HG03108 (cell line): ENCODE measurements around the gene WHAMM.
"Not testable (repeated sequence)": the region's sequence is repeated elsewhere in the genome, so short reads cannot be mapped to it uniquely, and the experiment has no call there.

Experiments
- ATAC-seq: cut with Tn5 transposase; IDR thresholded peaks from one replicate; pipeline ENCODE4 v1.9.1; 2021; ENCODE audit warnings: moderate library complexity; ENCODE audit not compliant: unreplicated experiment

WHAMM gene

DNA sequence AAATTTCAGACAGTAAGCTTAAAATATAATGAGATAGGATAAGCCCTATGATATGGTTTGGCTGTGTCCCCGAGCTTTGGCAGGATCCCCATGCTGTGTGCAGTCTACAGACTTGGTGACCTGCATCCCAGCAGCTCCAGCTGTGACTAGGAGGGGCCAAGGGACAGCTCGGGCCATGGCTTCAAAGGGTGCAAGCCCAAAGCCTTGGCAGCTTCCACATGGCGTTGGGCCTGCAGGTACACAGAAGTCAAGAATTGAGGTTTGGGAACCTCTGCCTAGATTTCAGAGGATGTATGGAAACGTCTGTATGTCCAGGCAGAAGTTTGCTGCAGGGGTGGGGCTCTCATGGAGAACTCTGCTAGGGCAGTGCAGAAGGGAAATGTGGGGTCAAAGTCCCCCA lies 56.2 kb downstream of the WHAMM start:
- not testable (repeated sequence) for ATAC-seq

DNA sequence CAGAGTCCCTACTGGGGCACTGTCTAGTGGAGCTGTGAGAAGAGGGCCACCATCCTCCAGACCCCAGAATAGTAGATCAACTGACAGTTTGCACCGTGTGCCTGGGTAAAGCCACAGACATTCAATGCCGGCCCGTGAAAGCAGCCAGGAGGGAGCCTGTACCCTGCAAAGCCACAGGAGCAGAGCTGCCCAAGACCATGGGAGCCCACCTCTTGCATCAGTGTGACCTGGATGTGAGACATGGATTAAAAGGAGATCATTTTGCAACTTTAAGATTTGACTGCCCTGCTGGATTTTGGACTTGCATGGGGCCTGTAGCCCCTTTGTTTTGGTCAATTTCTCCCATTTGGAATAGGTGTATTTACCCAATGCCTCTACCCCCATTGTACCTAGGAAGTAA lies 56.6 kb downstream of the WHAMM start:
- ATAC-seq: not testable (repeated sequence)

DNA sequence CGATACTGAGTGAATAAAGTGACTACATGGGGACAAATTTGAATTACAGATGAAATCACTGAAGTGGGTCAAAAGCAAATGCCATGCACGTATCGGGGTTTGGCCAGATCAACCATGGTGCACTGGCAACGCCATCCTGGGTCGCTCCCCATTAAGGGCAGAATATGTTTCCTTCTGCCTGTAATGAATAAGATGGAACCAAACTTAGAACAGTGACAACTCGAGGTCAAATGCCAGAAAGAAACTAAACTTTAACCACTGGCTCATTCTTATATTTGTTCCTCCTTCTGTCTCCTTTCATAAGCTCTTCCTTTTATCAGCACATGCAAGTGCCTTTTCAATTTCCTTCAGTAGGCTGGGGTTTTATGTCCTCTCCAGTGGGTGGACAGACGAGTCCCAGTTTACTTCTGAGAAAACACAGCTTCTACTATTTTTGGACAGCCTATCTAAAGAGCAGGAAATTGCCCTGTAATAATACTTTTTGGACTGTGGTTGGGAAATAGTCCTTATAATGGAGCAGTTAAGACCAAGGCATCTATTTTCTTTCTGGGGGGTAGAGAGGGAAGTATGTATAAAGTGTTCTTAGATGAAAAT lies 61.4 kb downstream of the WHAMM start:
- ATAC-seq: no peak

DNA sequence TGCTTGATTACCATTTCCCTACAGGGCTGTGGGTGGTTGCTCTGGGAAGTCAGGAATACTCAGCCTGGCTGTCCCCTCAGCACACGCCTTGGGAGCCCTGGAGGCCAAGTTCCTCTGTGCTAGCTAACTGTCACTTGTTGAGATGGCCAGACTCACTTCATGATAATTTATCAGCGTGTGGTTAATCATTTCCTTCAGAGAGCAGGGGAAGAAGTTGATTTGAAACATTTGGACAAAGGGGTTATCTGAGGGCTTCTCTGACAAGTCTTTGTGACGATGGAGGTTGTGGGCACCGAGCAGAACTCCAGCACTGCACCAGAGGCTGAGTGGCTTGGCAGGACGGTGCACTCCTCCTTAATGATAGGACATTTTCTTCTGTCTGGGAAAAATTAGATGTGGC lies 61.9 kb downstream of the WHAMM start:
- no peak for ATAC-seq

DNA sequence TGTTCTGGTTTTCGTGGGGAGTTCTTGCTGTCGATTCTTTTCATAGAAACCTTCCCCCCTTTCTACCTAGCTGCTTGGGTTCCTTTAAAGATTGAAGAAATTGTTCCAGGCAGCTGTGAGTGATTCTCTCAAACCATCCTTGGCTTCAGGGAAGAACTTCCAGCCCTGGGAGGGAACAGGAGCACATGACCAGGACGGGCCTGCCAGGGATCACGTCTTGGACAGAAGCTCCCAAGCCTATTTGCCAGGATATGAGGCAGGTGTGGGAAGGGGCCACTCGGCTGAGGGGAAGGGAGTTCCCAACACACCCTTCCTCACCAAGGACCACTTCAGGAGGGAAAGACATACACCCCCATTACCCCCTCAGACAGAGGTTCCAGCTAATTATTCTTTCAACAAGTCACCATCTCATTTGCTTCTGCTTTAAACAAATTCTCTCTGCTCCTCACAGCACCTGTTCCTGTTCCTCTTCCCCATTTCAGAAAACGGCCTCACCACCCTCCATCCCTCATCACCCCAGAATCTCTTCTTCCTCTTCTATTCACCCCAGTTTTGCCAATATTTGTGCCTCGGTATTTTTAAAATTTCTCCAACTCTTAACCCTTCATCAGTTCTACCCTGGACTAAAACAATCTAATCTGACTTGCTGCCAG lies 62.5 kb downstream of the WHAMM start:
- no peak for ATAC-seq

DNA sequence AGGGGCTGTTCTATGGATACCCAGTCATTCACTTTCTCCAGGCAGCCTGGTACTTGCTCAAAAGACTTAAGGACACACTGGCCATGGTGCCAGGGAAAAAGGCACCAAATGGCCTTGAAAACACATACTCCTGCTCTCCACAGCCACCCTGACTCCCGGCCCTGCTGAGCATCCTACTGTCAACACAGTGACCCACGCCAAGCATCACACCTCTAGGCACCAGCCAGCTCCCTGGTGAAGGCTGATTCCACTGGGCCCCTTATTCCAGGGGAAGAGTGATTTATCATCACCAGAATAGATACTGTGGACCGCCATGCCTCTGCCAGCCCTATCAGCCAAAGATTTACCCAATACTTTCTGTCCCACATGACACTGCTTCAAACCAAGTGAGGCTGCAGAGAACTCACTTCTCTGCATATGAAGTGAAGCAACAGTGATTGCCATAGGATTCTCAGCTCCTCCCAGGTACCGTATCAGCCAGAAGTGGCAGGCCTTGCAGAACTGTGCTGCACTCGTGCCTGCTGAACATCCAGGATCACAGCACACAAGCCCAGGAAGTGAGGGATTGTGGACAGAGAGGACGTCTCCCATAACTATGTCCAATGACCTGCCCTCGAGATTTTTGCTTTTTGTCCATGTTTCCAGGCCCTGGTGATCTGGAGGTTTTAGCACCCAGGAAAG lies 63.7 kb downstream of the WHAMM start:
- no peak for ATAC-seq

DNA sequence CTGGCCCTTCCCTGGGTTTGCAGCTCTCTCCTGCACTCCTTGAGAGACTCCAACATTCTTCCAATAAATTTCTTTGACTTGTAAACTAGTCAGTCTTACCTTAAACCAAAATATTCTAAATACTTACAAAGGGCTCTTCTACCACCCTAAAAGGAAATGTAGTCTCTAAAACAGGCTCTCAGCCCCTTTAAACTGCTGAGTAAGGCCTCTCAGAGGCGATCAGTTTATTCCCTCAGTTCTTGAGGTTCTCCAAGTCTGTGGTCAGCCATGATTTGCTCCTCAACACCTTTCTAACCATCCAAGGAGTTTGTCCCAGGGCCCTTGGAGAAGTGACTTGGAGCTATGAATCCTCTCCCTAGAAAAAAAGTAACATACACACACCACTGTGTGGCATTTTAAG lies 64.8 kb downstream of the WHAMM start:
- ATAC-seq: no peak

DNA sequence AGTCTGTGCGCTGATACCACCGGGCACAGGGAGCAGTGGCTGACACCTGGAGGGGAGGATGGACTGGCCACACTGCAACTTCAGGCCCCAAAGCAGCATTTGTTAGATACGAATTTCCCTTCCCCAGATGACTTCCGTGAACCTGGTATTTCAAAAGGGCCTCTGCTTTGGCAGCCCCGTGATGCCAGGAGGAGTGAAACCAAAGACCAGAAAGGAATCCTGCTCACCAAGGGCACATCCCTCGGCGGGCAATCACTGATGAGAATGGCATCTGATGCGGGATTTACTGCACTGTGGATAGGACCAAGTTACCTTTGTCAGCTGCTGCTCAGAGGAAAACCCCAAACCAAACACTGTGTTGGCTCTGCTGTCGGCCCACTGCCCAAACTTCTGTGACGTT lies 65.5 kb downstream of the WHAMM start:
- no peak for ATAC-seq

DNA sequence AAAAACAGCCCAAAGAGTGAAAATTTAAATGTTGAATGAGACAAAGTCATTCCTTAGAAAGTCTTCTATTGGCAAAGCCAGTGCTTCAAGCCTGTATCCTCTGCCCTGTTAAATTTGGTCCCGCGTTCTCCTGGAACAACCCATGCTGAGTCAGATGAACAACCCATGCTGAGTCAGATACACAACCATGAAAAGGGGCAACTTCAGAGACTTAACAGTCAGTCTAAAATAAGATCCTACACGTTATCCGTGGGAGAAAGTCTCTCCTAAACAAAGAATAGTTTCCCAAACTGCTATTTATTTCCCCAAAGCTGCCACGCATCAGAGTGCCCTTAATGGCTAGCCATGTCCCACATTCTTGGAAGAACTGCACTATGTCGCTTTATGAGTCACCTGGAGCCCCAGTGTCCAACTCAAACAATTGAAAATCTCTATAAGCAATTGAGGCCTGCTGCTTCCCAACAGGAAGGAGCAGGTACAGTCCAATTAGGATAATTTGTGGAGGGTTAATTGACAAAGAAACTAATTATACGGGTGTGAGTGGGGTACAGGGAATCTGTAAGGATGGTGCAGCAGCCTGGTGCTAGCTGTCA lies 66.1 kb downstream of the WHAMM start:
- no peak for ATAC-seq

DNA sequence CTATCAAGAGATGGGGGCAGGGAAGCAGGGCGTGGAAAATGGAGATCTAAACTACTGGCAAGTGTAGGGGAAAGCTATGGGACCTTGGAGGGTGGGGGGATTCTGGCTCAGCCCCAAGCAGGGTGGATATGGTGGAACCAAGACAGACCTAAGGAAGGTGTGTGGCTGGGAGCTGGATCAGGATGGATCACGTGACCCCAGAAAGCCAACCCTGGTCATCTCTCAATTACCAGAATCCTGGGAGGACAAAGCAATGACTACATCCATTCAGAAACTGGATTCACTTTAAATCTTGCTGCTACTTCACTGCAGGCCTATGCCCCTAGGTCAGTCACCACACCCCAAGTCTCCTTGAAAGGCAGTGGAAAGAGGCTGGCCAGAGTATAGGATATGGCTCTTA lies 68.4 kb downstream of the WHAMM start:
- no peak for ATAC-seq

DNA sequence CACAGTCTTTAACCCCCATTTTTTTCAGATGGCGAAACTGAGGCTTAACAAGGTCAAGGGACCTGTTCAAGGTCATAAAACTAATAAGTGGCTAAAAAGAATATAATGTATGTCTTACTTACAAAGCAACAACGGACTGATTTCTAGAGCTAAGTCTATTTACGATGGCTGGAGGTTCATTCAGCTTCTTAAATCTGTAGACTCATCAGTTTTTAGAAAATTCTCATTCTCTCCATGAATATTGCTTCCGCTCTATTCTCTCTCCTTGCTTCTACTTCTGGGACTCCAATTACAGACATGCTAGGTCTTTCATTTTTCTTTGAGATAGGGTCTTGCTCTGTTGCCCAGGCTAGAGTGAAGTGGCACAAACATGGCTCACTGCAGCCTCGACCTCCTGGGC lies 68.9 kb downstream of the WHAMM start:
- no peak for ATAC-seq

DNA sequence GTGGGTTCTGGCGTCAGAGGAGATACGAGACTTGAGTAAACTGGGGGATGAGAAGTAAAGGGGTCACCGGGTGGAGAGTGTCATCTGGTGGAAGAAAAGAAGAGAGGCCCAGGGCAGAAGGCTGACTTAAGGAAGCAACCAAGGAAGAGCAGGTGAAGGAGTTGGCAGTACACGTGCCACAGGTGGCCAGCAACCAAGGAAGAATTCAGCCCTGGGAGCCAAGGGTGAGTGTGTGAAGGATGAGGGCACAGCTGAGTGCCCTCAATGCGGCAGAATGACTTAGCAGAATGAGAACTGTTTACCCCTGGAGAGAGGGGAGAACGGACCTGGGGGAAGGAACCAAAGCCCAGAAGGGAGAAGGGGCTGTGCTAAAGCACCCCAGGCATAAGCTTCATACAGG lies 71.3 kb downstream of the WHAMM start:
- ATAC-seq: no peak

DNA sequence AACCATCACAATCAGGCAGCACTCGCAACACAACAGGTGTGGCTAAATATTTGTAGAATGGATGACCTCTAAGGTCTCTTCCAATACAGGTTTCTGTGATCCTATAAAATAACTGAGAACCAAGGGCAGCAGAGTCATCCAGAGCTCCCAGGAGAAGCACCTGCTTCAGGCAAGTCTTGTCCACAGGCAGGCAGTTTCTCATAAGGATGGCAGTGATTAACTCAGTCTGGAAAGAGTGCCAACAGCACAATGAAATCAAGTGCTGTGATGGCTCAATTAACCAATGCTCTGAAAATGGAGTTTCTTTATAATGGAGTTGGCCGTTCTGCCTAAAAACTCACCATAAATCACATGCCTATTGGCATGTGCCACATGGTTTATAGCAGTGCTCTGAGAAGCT lies 72.3 kb downstream of the WHAMM start:
- no peak for ATAC-seq

DNA sequence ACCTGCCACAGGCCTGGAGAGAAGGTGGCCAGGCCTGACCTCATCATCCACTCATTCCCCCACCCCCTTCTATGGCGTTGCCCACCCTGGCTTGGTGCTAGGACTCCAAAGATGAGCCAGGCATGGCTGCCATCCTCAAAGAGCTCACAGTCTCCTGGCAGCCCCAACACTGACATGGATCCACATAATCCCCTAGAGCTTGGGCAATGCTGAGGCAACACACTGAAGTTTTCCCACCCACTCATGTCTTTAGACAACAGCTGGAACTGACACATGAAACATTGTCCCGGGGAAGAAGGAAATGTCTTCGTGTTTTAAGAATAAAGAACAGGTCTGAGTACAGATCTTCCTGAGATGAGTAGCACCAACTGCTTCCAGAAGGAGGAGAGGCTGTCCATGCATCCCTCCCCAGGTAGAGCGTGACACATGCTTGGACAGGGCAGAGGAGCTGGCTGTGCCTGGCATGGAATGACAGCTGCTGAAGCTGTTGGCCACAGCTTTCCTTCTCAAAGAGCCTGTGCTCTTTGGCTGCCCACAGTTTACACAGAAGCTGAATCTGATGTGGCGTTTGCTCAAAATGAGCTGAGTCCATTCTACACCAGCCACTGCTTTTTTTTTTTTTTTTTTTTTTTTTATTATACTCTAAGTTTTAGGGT lies 73.0 kb downstream of the WHAMM start:
- no peak for ATAC-seq
